Measurements from ENCODE around the gene ZNF555.

DNA sequence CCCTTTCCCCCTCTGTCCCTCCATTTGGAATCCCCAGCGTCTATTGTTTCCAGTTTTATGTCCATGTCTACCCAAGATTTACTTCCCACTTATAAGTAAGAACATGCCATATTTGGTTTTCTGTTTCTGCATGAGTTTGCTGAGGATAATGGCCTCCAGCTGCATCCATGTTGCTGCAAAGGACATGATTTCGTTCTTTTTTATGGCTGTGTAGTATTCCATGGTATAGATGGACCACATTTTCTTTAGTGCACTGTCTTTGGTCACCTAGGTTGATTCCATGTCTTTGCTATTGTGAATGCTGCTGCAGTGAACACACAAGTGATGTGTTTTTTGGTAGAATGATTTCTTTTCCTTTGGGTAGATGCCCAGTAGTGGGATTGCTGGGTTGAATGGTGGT is 3.8 kb downstream of the ZNF555 start:
- TF ChIP-seq, protein P1, sequence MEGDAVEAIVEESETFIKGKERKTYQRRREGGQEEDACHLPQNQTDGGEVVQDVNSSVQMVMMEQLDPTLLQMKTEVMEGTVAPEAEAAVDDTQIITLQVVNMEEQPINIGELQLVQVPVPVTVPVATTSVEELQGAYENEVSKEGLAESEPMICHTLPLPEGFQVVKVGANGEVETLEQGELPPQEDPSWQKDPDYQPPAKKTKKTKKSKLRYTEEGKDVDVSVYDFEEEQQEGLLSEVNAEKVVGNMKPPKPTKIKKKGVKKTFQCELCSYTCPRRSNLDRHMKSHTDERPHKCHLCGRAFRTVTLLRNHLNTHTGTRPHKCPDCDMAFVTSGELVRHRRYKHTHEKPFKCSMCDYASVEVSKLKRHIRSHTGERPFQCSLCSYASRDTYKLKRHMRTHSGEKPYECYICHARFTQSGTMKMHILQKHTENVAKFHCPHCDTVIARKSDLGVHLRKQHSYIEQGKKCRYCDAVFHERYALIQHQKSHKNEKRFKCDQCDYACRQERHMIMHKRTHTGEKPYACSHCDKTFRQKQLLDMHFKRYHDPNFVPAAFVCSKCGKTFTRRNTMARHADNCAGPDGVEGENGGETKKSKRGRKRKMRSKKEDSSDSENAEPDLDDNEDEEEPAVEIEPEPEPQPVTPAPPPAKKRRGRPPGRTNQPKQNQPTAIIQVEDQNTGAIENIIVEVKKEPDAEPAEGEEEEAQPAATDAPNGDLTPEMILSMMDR (IDR thresholded peaks at IDR 0.05): no peak
- no peak for TF ChIP-seq POLR2A (IDR thresholded peaks at IDR 0.05)

Data from uterus (tissue), 2 donors.